GM12878 (cell line): ENCODE data around the gene VWA8. TPM values are rescaled to one million over a fixed set of nuclear protein-coding genes. Genes with fewer than 3 reads are reported as not detected.

Source experiments
- ATAC-seq: fragments of 200-7000 bp; cut with Tn5 transposase; 3 replicates; pipeline ENCODE4 v1.9.1; 2020; ENCODE audit warnings: mild to moderate bottlenecking, moderate library complexity
- BruUV-seq: library from RNA; stranded (reverse); fragments of 400-500 nt; replicated peaks from 2 replicates; lab custom pipeline; 2021; lab: Mats Ljungman, UMichigan
- CTCF ChIA-PET: fragments of 300-600 bp; sonication (Branson Sonifier 250); formaldehyde crosslinking; extraction: SDS; loops from one replicate; lab custom pipeline; 2021; ENCODE audit warnings: inconsistent platforms; lab: Yijun Ruan, JAX
- POLR2A ChIA-PET: fragments of 350-600 bp; formaldehyde crosslinking; extraction: SDS; loops from one replicate; lab custom pipeline; 2021; ENCODE audit warnings: inconsistent platforms; lab: Charles Lee
- RAD21 ChIA-PET: fragments of 300-600 bp; sonication (Branson Sonifier 250); formaldehyde crosslinking; loops from one replicate; lab custom pipeline; 2023; ENCODE audit warnings: antibody characterized with exemption; ENCODE audit not compliant: unreplicated experiment; lab: Charles Lee
- SMC1A ChIA-PET: fragments of 300-600 bp; sonication (Branson Sonifier 250); formaldehyde crosslinking; loops from one replicate; lab custom pipeline; 2023; ENCODE audit not compliant: unreplicated experiment, uncharacterized antibody; lab: Charles Lee
- DNase-seq: peaks from one replicate; pipeline ENCODE4 v3.0.0-alpha.2; 2011; ENCODE audit warnings: low read depth, low spot score
- FAIRE-seq: peaks from 3 replicates; lab custom pipeline; 2011; peaks lifted over from hg19 to GRCh38; lab: Jason Lieb, UNC
- H2AFZ ChIP-seq: 2 replicates; pipeline ENCODE4 v1.6.0; 2011; ENCODE audit warnings: low read depth, low read length, control low read depth; ENCODE audit not compliant: control insufficient read depth
- H3K27ac ChIP-seq: 2 replicates; pipeline ENCODE4 v1.5.1; 2011; ENCODE audit warnings: control low read depth; ENCODE audit not compliant: control insufficient read depth, insufficient read depth
- H3K27me3 ChIP-seq, 2 experiments: replicated peaks in 1 of 2; 2 replicates each; pipeline versions ENCODE4 v1.6.0 to v1.6.1; 2011; ENCODE audit warnings: low read length in 1 of 2; ENCODE audit not compliant: control insufficient read depth in 2 of 2, insufficient read depth in 2 of 2
- H3K36me3 ChIP-seq, 2 experiments: 2 replicates each; pipeline ENCODE4 v1.5.1; 2011; ENCODE audit warnings: low read length in 1 of 2; ENCODE audit not compliant: control insufficient read depth in 2 of 2, insufficient read depth in 2 of 2
- H3K4me1 ChIP-seq: 2 replicates; pipeline ENCODE4 v1.6.1; 2011; ENCODE audit warnings: mild to moderate bottlenecking, low read length, moderate library complexity, mixed read lengths; ENCODE audit not compliant: control insufficient read depth, insufficient read depth
- H3K4me2 ChIP-seq: 2 replicates; pipeline ENCODE4 v1.6.0; 2011; ENCODE audit warnings: control low read depth; ENCODE audit not compliant: control insufficient read depth, insufficient read depth
- H3K4me3 ChIP-seq: fragments of 200-600 bp; sonication (generic); 2 replicates; pipeline ENCODE4 v1.5.1; 2016
- H3K79me2 ChIP-seq: 2 replicates; pipeline ENCODE4 v1.6.0; 2011; ENCODE audit warnings: low read length; ENCODE audit not compliant: control insufficient read depth, insufficient read depth
- H3K9ac ChIP-seq: 2 replicates; pipeline ENCODE4 v1.8.0; 2011; ENCODE audit warnings: low read length, control low read depth, mixed read lengths; ENCODE audit not compliant: control insufficient read depth, insufficient read depth
- H3K9me3 ChIP-seq: replicated peaks from 3 replicates; pipeline ENCODE4 v1.5.1; 2011; ENCODE audit warnings: mild to moderate bottlenecking, low read length; ENCODE audit not compliant: control insufficient read depth, insufficient read depth
- H4K20me1 ChIP-seq: 2 replicates; pipeline ENCODE4 v1.6.0; 2011; ENCODE audit not compliant: control insufficient read depth, insufficient read depth
- ATF3 ChIP-seq: IDR thresholded peaks from 2 replicates; pipeline ENCODE4 v1.6.1; 2011; ENCODE audit warnings: low read depth, mild to moderate bottlenecking, low read length, moderate library complexity, borderline replicate concordance; ENCODE audit errors: extremely low read depth
- CEBPZ ChIP-seq: fragments of 150-350 bp; IDR thresholded peaks from 2 replicates; pipeline ENCODE4 v1.6.1; 2016; ENCODE audit warnings: low read depth, low read length
- CTCF ChIP-seq, 3 experiments: IDR thresholded peaks in 2 of 3; conservative IDR thresholded peaks in 1 of 3; 2 replicates each; pipeline ENCODE4 v1.5.1; 2011; ENCODE audit warnings: low read depth in 3 of 3, low read length in 3 of 3, mild to moderate bottlenecking in 3 of 3, control low read depth in 2 of 3, moderate library complexity in 2 of 3, inconsistent platforms in 1 of 3, mixed read lengths in 1 of 3; ENCODE audit not compliant: control insufficient read depth in 2 of 3, insufficient read depth in 1 of 3; ENCODE audit errors: extremely low read depth in 1 of 3
- DPF2 ChIP-seq: fragments of 450-650 bp; IDR thresholded peaks from 2 replicates; pipeline ENCODE4 v1.6.1; 2017; ENCODE audit warnings: mild to moderate bottlenecking
- ELK1 ChIP-seq: IDR thresholded peaks from 2 replicates; pipeline ENCODE4 v1.6.1; 2012; ENCODE audit warnings: low read depth, low read length, improper control_type of control experiment
- HDAC2 ChIP-seq: fragments of 200-600 bp; sonication (generic); IDR thresholded peaks from 2 replicates; pipeline ENCODE4 v1.6.1; 2017
- HDAC6 ChIP-seq: fragments of 200-600 bp; sonication (generic); IDR thresholded peaks from one replicate; pipeline ENCODE4 v1.8.0; 2017; ENCODE audit warnings: antibody characterized with exemption; ENCODE audit not compliant: unreplicated experiment
- IKZF2 ChIP-seq, 2 experiments: fragments of 450-650 bp; IDR thresholded peaks; 2 replicates each; pipeline ENCODE4 v1.6.1; 2017; ENCODE audit warnings: mild to moderate bottlenecking in 2 of 2, moderate library complexity in 2 of 2
- KDM1A ChIP-seq: fragments of 200-600 bp; sonication (generic); IDR thresholded peaks from 2 replicates; pipeline ENCODE4 v1.6.1; 2016; ENCODE audit warnings: borderline replicate concordance
- MTA3 ChIP-seq: IDR thresholded peaks from 2 replicates; pipeline ENCODE4 v1.6.1; 2012; ENCODE audit warnings: low read length, inconsistent platforms, borderline replicate concordance
- PML ChIP-seq: IDR thresholded peaks from 2 replicates; pipeline ENCODE4 v1.6.1; 2012; ENCODE audit warnings: low read length, inconsistent platforms
- POLR2AphosphoS2 ChIP-seq: IDR thresholded peaks from 2 replicates; pipeline ENCODE4 v1.6.1; 2011; ENCODE audit warnings: low read depth, mild to moderate bottlenecking, low read length, improper control_type of control experiment, moderate library complexity
- SP1 ChIP-seq: IDR thresholded peaks from one replicate; pipeline ENCODE4 v1.6.1; 2011; ENCODE audit warnings: low read depth, low read length
- SPI1 ChIP-seq: IDR thresholded peaks from 2 replicates; pipeline ENCODE4 v1.6.1; 2011; ENCODE audit warnings: low read depth, mild to moderate bottlenecking, low read length, moderate library complexity, borderline replicate concordance; ENCODE audit not compliant: insufficient read depth
- SREBF1 ChIP-seq: IDR thresholded peaks from 2 replicates; pipeline ENCODE4 v1.6.1; 2012; ENCODE audit warnings: mild to moderate bottlenecking, low read length
- TCF12 ChIP-seq: IDR thresholded peaks from 2 replicates; pipeline ENCODE4 v1.6.1; 2011; ENCODE audit warnings: low read depth, mild to moderate bottlenecking, low read length
- USF2 ChIP-seq: IDR thresholded peaks from 2 replicates; pipeline ENCODE4 v1.6.1; 2011; ENCODE audit warnings: low read depth, low read length, improper control_type of control experiment, borderline replicate concordance
- ZNF24 ChIP-seq: fragments of 450-650 bp; IDR thresholded peaks from 2 replicates; pipeline ENCODE4 v1.6.1; 2017; ENCODE audit warnings: antibody characterized with exemption, mild to moderate bottlenecking
- WGBS: methylation state at CpG from one replicate; pipeline ENCODE4 v1.1.6; 2016; ENCODE audit warnings: low lambda C conversion rate; ENCODE audit not compliant: insufficient replicate concordance, insufficient coverage; ENCODE audit errors: missing lambda C conversion rate; 5-methylcytosine and 5-hydroxymethylcytosine counted together
- in situ Hi-C: fragments of 300-500 bp; cut with MboI; formaldehyde crosslinking; loops from 9 replicates; pipeline ENCODE4 v1.14.3; 2018; ENCODE audit warnings: mixed read lengths
- intact Hi-C: fragments of 100-400 bp; cut with micrococcal nuclease; formaldehyde crosslinking; loops from one replicate; pipeline ENCODE4 v1.14.2; 2022; ENCODE audit not compliant: unreplicated experiment
- polyA plus RNA-seq, 11 experiments: library from polyadenylated mRNA; depleted of rRNA in 4 of 11; unstranded in 6 of 11; stranded (reverse) in 5 of 11; fragments of >200 nt; fragmentation: Nextera tagmentation in 4 of 11; fragmentation: Illumina TruSeq in 1 of 11; extraction: Ambion mirVana in 4 of 11; extraction: Trizol in 1 of 11; gene quantifications; 1 replicate in 1 of 11; 2 replicates in 10 of 11; pipeline versions ENCODE4 v1.2.1 to v1.2.3, GENCODE V29; 2011 to 2016; ENCODE audit warnings: inconsistent platforms in 2 of 11, missing spikeins in 2 of 11, low read depth in 1 of 11
- total RNA-seq, 4 experiments: library from RNA; depleted of rRNA in 3 of 4; stranded (reverse); fragments of >200 nt in 3 of 4; fragmentation: Illumina TruSeq in 1 of 4; extraction: Trizol in 1 of 4; gene quantifications; 2 replicates each; pipeline versions ENCODE4 v1.2.1 to v1.2.3, GENCODE V29; 2013 to 2021

VWA8 gene
- total and polyA plus RNA-seq, 10 of the 15 experiments (the other 5 are each of a cell fraction or from before 2014, with no cell fraction given) = 3.0 to 21.8 (median 13.5) TPM

GRCh38 chr13:41691274-41691673, 269.6 kb downstream of the VWA8 start:
- no peaks in the 10 kb centered on the region for H3K79me2 ChIP-seq
- DNase-seq = no peak
- BruUV-seq = no TSS peak
- no peaks in the 10 kb centered on the region for H3K27me3 ChIP-seq
- SMC1A ChIA-PET = interaction anchor here (1.2 to 1.5 kb wide), 3 partner anchors 23 to 35 kb away, joined by 3 to 4 read pairs (median 4); no protein-coding TSS in a partner anchor
- no peak overlapping the region for H3K4me3 ChIP-seq
- in situ Hi-C loops = no loop called here
- WGBS = 100% methylated on average over 1 of the region's 1 CpG
- no peak overlapping the region for H3K27ac ChIP-seq
- peaks cover 0 to 8% of the 10 kb centered on the region in 2 experiments; a peak in 1 of 4 replicates for H3K36me3 ChIP-seq
- FAIRE-seq = no peak
- intact Hi-C loops = no loop called here
- H3K9me3 ChIP-seq = no peaks in the 10 kb centered on the region
- CTCF ChIA-PET = interaction anchor here (0.6 to 1.9 kb wide), 3 partner anchors 13 to 364 kb away, joined by 3 to 5 read pairs (median 3); no protein-coding TSS in a partner anchor
- POLR2A ChIA-PET = interaction anchor here (0.5 to 0.6 kb wide), 2 partner anchors 233 to 623 kb away, joined by 4 read pairs; no protein-coding TSS in a partner anchor
- no peak overlapping the region for H3K4me2 ChIP-seq
- H3K4me1 ChIP-seq = peaks cover 9% of the 10 kb centered on the region; the same call in 1 of the 2 replicates
- H2AFZ ChIP-seq = no peak overlapping the region
- ATAC-seq = no peak
- H3K9ac ChIP-seq = no peak overlapping the region
- RAD21 ChIA-PET = no interaction called here
- H4K20me1 ChIP-seq = no peaks in the 10 kb centered on the region
- TF ChIP-seq HDAC6 = no peak
- no peak for TF ChIP-seq KDM1A
- no peak for TF ChIP-seq SREBF1
- TF ChIP-seq SPI1 = no peak
- TF ChIP-seq IKZF2 (IDR thresholded peaks at IDR 0.05) = no peak
- no peak for TF ChIP-seq ELK1
- TF ChIP-seq DPF2 = no peak
- TF ChIP-seq ZNF24 = no peak
- no peak for TF ChIP-seq PML
- TF ChIP-seq CTCF (IDR thresholded peaks at IDR 0.05 in 2 of 3, conservative IDR thresholded peaks at IDR 0.05 in 1 of 3; ENCODE audit: control insufficient read depth in 2 of 3, extremely low read depth in 1 of 3, insufficient read depth in 1 of 3, low read depth in 3 of 3, low read length in 3 of 3) = no peak
- TF ChIP-seq MTA3 = no peak
- TF ChIP-seq CEBPZ = no peak
- no peak for TF ChIP-seq TCF12
- no peak for TF ChIP-seq SP1
- no peak for TF ChIP-seq USF2
- TF ChIP-seq POLR2AphosphoS2 = no peak
- no peak for TF ChIP-seq HDAC2
- no peak for TF ChIP-seq ATF3
